Neural cell (in vitro differentiated cells): ENCODE measurements around the gene INTS7. TPM values are rescaled to one million over a fixed set of nuclear protein-coding genes. Genes with fewer than 3 reads are reported as not detected.

Experiments
- H2AFZ ChIP-seq: fragments of 200-600, 300-800 bp; sonication (generic), shearing (Covaris generic); 2 replicates; pipeline ENCODE4 v1.6.0; 2014; ENCODE audit warnings: low read depth, mild to moderate bottlenecking, antibody characterized with exemption, low read length, moderate library complexity
- H3F3A ChIP-seq: fragments of 200-600 bp; shearing (Covaris generic); 2 replicates; pipeline ENCODE4 v1.6.1; 2016; ENCODE audit warnings: mild to moderate bottlenecking, moderate library complexity, mixed read lengths, antibody characterized with exemption, low read length; ENCODE audit not compliant: insufficient read depth, poor library complexity, severe bottlenecking
- H3K27ac ChIP-seq: fragments of 200-600, 300-800 bp; sonication (generic), shearing (Covaris generic); 2 replicates; pipeline ENCODE4 v1.5.1; 2014; ENCODE audit warnings: mild to moderate bottlenecking, low read length, moderate library complexity
- H3K27me3 ChIP-seq: fragments of 300-800, 200-600 bp; sonication (generic), shearing (Covaris generic); 2 replicates; pipeline ENCODE4 v1.6.0; 2014; ENCODE audit warnings: mild to moderate bottlenecking, low read depth, low read length, moderate library complexity; ENCODE audit not compliant: insufficient read depth
- H3K36me3 ChIP-seq: fragments of 300-800, 200-600 bp; sonication (generic), shearing (Covaris generic); 2 replicates; pipeline ENCODE4 v1.5.1; 2014; ENCODE audit warnings: mild to moderate bottlenecking, antibody characterized with exemption, low read length, moderate library complexity; ENCODE audit not compliant: insufficient read depth
- H3K4me2 ChIP-seq: fragments of 300-800, 200-600 bp; sonication (generic), shearing (Covaris generic); 2 replicates; pipeline ENCODE4 v1.6.0; 2014; ENCODE audit warnings: mild to moderate bottlenecking, low read length
- H3K4me3 ChIP-seq: fragments of 300-800, 200-600 bp; sonication (generic), shearing (Covaris generic); 2 replicates; pipeline ENCODE4 v1.5.1; 2014; ENCODE audit warnings: mild to moderate bottlenecking, low read length, moderate library complexity
- H3K79me2 ChIP-seq: fragments of 200-600 bp; shearing (Covaris generic); replicated peaks from 2 replicates; pipeline ENCODE4 v1.6.0; 2014; ENCODE audit warnings: mild to moderate bottlenecking, low read length, moderate library complexity; ENCODE audit not compliant: insufficient read depth
- H3K9ac ChIP-seq: fragments of 300-800, 200-600 bp; sonication (generic), shearing (Covaris generic); 2 replicates; pipeline ENCODE4 v1.6.1; 2016; ENCODE audit warnings: mild to moderate bottlenecking, low read length, mixed read lengths
- H3K9me2 ChIP-seq: fragments of 200-600 bp; shearing (Covaris generic); 2 replicates; pipeline ENCODE4 v1.6.1; 2016; ENCODE audit warnings: mild to moderate bottlenecking, low read length, mixed read lengths; ENCODE audit not compliant: insufficient read depth
- H3K9me3 ChIP-seq: fragments of 200-600, 300-800 bp; sonication (generic), shearing (Covaris generic); 2 replicates; pipeline ENCODE4 v1.6.1; 2016; ENCODE audit warnings: mild to moderate bottlenecking, mixed run types, low read length, moderate library complexity, mixed read lengths
- H4K20me1 ChIP-seq: fragments of 200-600 bp; shearing (Covaris generic); 2 replicates; pipeline ENCODE4 v1.6.1; 2016; ENCODE audit warnings: mild to moderate bottlenecking, mixed run types; ENCODE audit not compliant: insufficient read depth
- CTCF ChIP-seq: fragments of 450-650 bp; IDR thresholded peaks from 2 replicates; pipeline ENCODE4 v1.5.1; 2014; ENCODE audit warnings: antibody characterized with exemption, mild to moderate bottlenecking, moderate library complexity; ENCODE audit not compliant: poor library complexity, severe bottlenecking
- EP300 ChIP-seq: fragments of 450-650 bp; conservative IDR thresholded peaks from 2 replicates; pipeline ENCODE4 v1.6.1; 2014; ENCODE audit warnings: antibody characterized with exemption, mild to moderate bottlenecking, moderate library complexity; ENCODE audit not compliant: poor library complexity, severe bottlenecking
- EZH2 ChIP-seq: fragments of 200-600, 300-800 bp; shearing (Covaris generic), sonication (generic); IDR thresholded peaks from 2 replicates; pipeline ENCODE4 v1.6.1; 2014; ENCODE audit warnings: antibody characterized with exemption, low read length, borderline replicate concordance, mild to moderate bottlenecking; ENCODE audit not compliant: insufficient read depth, poor library complexity, severe bottlenecking
- MXI1 ChIP-seq: fragments of 450-650 bp; conservative IDR thresholded peaks from 2 replicates; pipeline ENCODE4 v1.6.1; 2014; ENCODE audit warnings: antibody characterized with exemption, mild to moderate bottlenecking; ENCODE audit not compliant: poor library complexity, severe bottlenecking
- POLR2AphosphoS5 ChIP-seq: IDR thresholded peaks from 2 replicates; pipeline ENCODE4 v1.6.1; 2012
- RAD21 ChIP-seq: fragments of 450-650 bp; conservative IDR thresholded peaks from 2 replicates; pipeline ENCODE4 v1.6.1; 2014; ENCODE audit warnings: antibody characterized with exemption, mild to moderate bottlenecking, moderate library complexity
- REST ChIP-seq: IDR thresholded peaks from 2 replicates; pipeline ENCODE4 v1.6.1; 2012; ENCODE audit warnings: borderline replicate concordance
- SMC3 ChIP-seq: fragments of 450-650 bp; conservative IDR thresholded peaks from 2 replicates; pipeline ENCODE4 v1.6.1; 2014; ENCODE audit warnings: antibody characterized with exemption, mild to moderate bottlenecking, moderate library complexity; ENCODE audit not compliant: poor library complexity
- TAF1 ChIP-seq: IDR thresholded peaks from 2 replicates; pipeline ENCODE4 v1.6.1; 2012; ENCODE audit warnings: low read depth
- polyA plus RNA-seq: library from polyadenylated mRNA; depleted of rRNA; stranded (reverse); fragments of >200 nt; gene quantifications from 2 replicates; pipeline ENCODE4 v1.2.3, GENCODE V29; 2014

The INTS7 gene
- polyA plus RNA-seq, 1 donor from 2014 or later, result 23.6 TPM

GRCh38 chr1:212042436-212042835, 7.1 kb upstream of the INTS7 start:
- no peak overlapping the region for H3K4me2 ChIP-seq

GRCh38 chr1:212040629-212041412, 5.5 kb upstream of the INTS7 start:
- TF ChIP-seq SMC3, result no peak
- TF ChIP-seq EP300, result no peak
- TF ChIP-seq RAD21, result no peak
- TF ChIP-seq POLR2AphosphoS5, result no peak
- Histone ChIP-seq H3K79me2 (peaks cover 50% of the 10 kb centered on the region), H2AFZ (no peak overlapping the region), H3K27ac (no peak overlapping the region), H3K9me3 (no peaks in the 10 kb centered on the region), H3K4me3 (no peak overlapping the region), H3K9ac (no peak overlapping the region), H4K20me1 (no peaks in the 10 kb centered on the region), H3K9me2 (no peaks in the 10 kb centered on the region), H3K4me2 (no peak overlapping the region), H3F3A (no peaks in the 10 kb centered on the region), H3K27me3 (no peaks in the 10 kb centered on the region), H3K36me3 (no peaks in the 10 kb centered on the region)

More at GRCh38 chr1:212042436-212042835, 7.1 kb upstream of the INTS7 start:
- Histone ChIP-seq H3K27me3 (no peaks in the 10 kb centered on the region), H3K27ac (no peak overlapping the region), H3K9ac (no peak overlapping the region), H3K36me3 (no peaks in the 10 kb centered on the region), H3K9me2 (no peaks in the 10 kb centered on the region), H2AFZ (no peak overlapping the region), H3K9me3 (no peaks in the 10 kb centered on the region), H3F3A (no peaks in the 10 kb centered on the region), H4K20me1 (no peaks in the 10 kb centered on the region), H3K79me2 (peaks cover 34% of the 10 kb centered on the region), H3K4me3 (no peak overlapping the region)
- TF ChIP-seq EZH2 (no peak), MXI1 (no peak), POLR2AphosphoS5 (no peak), TAF1 (no peak), EP300 (no peak)

- H4K20me1 ChIP-seq, result no peaks in the 10 kb centered on the region
- no peak overlapping the region for H3K9ac ChIP-seq
- H3K79me2 ChIP-seq, result peaks cover 51% of the 10 kb centered on the region
These were observed 4.3 kb upstream of the INTS7 start for GRCh38 chr1:212039622-212040021.

GRCh38 chr1:212037900-212038299, 2.5 kb upstream of the INTS7 start:
- Histone ChIP-seq H3K4me2 (no peak overlapping the region), H3K9me2 (no peaks in the 10 kb centered on the region), H3K79me2 (peaks cover 57% of the 10 kb centered on the region), H3K9ac (no peak overlapping the region), H3F3A (peaks cover 7% of the 10 kb centered on the region), H4K20me1 (no peaks in the 10 kb centered on the region), H3K27me3 (no peaks in the 10 kb centered on the region), H3K27ac (no peak overlapping the region), H2AFZ (no peak overlapping the region), H3K4me3 (no peak overlapping the region), H3K36me3 (no peaks in the 10 kb centered on the region), H3K9me3 (no peaks in the 10 kb centered on the region)
- TF ChIP-seq TAF1, result no peak
- TF ChIP-seq EZH2, result no peak
- no peak for TF ChIP-seq CTCF
- no peak for TF ChIP-seq POLR2AphosphoS5
- no peak for TF ChIP-seq EP300
- no peak for TF ChIP-seq SMC3
- TF ChIP-seq REST, result no peak
- no peak for TF ChIP-seq RAD21
- TF ChIP-seq MXI1, result no peak

More at GRCh38 chr1:212039622-212040021, 4.3 kb upstream of the INTS7 start:
- H3K27ac ChIP-seq, result no peak overlapping the region
- no peaks in the 10 kb centered on the region for H3K9me3 ChIP-seq
- peaks cover 3% of the 10 kb centered on the region for H3F3A ChIP-seq
- no peaks in the 10 kb centered on the region for H3K27me3 ChIP-seq
- TF ChIP-seq EP300, result no peak
- TF ChIP-seq MXI1, result no peak
- TF ChIP-seq EZH2, result no peak
- no peak for TF ChIP-seq TAF1
- TF ChIP-seq POLR2AphosphoS5, result no peak
- H3K4me2 ChIP-seq, result no peak overlapping the region
- H3K4me3 ChIP-seq, result no peak overlapping the region
- no peaks in the 10 kb centered on the region for H3K36me3 ChIP-seq
- H2AFZ ChIP-seq, result no peak overlapping the region
- H3K9me2 ChIP-seq, result no peaks in the 10 kb centered on the region
